ENCODE results near the gene RGL4.

RGL4 gene

GRCh38 chr22:23681026-23681809 lies 9.6 kb upstream of the RGL4 start:
- FAIRE-seq: no peak

DNA sequence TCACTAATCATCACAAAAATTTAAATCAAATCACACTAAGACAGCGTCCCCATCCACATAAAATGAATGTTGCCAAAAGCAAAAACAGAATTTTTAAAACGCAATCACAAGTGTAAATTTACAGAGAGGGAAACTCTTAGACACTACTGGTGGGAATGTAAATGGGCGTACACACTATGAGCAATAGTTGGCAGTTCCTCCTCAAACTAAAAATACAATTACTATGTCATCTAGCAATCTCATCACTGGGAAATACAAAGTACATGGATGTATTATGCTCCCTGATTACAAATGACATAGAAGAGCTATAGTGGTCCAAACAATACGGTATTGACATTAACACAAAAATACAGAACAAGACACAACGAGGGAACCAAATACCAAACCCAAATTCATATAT lies 8.7 kb upstream of the RGL4 start:
- no peak for FAIRE-seq

DNA sequence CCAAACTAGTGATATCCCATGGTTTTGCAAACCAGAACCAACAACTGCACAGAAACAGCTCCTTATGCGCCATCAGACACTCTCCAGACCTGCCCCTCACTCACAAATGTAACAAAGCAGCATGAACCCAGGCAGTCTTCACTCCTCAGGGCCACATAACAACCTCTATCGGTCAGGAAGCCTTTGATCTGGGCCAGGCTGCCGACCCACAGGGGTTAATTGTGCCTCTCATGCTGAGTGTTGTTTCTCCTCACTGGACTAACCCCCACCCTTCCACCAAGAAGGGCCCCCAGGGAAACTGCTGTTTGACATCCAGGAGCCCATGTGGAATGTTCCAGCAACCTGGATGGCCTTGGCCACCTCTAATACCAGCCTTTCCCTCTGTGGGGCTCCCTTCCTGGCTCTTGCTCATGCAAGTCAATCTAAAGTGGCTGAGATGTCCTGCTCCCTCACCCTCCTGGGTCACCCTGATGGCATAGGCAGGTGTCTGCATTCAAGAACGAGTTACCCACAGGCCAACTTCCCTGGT lies 7.9 kb upstream of the RGL4 start:
- FAIRE-seq: no peak

GRCh38 chr22:23683545-23683944 lies 7.3 kb upstream of the RGL4 start:
- FAIRE-seq: no peak

GRCh38 chr22:23684026-23684425 lies 6.8 kb upstream of the RGL4 start:
- FAIRE-seq: no peak

GRCh38 chr22:23684561-23685031 lies 6.2 kb upstream of the RGL4 start:
- FAIRE-seq: no peak

DNA sequence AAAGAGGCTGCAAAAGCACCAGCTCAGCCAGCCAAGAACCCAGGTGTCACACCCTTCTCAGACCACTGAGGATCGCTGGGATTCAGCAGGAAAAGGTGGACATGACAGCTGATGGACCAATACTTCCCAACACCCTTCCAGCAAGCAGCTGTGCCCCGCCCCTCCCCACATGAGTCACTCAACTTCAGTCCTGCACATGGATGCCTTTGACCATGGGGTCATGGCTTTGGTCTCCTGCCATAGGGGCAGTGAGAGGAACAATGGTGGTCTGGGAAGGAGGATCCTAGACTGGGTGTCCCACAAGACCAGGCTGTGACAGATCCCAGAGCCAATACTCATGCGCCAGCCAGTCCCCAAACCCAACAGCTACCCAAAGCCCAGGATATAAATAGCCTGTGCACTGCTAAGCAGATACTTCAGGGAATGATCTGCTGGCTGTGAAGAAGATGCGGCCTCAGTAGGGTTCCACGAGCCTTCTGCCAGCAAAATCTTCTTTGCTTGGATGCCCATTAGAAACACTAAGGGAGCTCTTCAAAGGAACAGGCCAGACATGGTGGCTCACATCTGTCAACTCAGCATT lies 5.5 kb upstream of the RGL4 start:
- FAIRE-seq: no peak

GRCh38 chr22:23686416-23687024 lies 4.3 kb upstream of the RGL4 start:
- FAIRE-seq: no peak

GRCh38 chr22:23688121-23688520 lies 2.7 kb upstream of the RGL4 start:
- FAIRE-seq: no peak

DNA sequence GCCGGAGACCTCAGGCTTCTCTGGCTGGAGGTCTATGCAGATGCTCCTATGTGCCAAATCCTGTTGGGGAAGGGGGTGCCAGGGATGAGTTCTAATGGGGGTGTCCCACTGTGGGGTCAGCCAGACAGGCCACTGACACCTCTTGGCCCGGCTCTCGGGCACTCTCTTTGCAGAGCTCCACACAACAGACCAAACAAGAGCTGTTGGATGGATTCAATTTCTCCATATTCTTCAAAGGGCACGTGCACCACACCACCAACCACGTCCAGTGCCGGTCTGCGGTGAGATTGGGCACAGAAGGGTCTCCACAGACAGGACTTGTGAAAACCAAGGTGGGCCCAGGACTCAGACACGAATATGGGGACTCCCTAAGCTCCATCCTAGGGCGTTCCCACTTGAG lies 2.2 kb upstream of the RGL4 start:
- no peak for FAIRE-seq

DNA sequence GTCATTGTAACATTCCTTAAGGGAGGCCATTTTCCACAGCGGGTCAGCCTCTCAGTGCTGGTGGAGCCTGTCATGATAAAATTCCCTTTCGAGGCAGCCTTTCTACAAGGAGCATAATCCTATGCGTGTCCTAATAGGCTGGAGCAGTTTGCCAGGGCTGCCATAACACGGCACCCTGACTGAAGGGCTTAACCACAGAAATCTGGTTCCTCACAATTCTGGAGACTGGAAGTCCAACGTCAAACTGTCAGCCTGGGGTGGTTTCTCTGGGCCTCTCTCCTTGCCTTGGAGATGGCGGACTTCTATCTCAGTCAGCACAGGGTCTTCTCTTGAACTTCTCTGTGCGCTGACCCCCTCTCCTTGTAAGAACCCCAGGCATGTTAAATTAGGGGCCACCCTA lies 1.4 kb upstream of the RGL4 start:
- no peak for FAIRE-seq

GRCh38 chr22:23691748-23692423 lies 1.1 kb downstream of the RGL4 start:
- FAIRE-seq: no peak

- no peak for FAIRE-seq
Measured at GRCh38 chr22:23692598-23693291, 1.9 kb downstream of the RGL4 start.

DNA sequence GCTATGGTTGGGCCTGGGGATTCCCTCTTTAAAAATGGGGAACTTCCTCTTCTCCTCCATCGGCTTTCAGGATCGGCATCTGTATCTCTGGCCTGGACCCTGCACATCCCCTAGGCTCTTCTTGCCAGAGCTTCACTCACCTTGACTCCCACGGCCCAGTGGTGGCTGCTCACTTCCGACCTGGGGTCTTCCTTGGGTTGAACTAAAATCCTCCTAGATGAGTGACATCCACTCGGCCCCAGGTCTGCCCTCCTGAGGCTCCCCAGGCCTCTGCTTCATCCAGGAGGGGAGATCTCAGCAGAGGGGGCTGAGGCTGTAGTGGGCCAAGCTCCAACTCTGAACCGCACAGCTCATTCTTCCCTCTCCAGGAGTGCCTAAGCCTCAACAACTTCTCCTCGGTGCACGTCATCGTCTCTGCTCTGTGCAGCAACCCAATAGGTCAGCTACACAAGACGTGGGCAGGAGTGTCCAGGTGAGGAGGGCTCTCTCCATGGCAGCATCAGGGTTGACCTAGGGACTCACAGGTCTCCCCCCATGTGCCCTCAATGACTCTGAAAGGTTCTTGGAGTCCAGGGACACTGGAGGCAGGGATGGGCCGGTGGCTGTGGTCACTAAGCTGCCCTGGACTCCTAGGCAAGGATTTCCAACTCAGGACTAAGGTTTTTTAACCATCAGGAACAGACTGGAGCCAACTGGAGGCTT lies 3.3 kb downstream of the RGL4 start:
- no peak for FAIRE-seq

DNA sequence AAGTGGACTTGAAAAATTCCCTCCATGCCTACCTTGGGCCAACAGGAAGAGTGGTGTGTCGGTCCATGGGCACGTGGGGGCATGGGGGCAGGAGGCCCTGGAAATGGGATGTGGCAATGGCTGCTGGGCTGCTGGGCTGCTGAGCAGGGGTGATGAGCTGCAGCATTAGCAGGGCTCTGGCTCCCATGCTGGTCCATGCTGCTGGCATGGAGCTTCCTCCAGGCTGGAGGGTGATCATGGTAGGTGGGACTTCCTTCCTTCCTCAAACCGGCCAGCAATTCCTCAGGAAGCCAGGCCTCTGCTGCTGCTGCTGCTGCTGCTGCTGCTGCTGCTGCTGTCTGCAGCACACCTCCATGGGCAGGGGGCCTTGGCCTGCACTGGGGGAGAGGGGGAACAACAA lies 4.3 kb downstream of the RGL4 start:
- no peak for FAIRE-seq

DNA sequence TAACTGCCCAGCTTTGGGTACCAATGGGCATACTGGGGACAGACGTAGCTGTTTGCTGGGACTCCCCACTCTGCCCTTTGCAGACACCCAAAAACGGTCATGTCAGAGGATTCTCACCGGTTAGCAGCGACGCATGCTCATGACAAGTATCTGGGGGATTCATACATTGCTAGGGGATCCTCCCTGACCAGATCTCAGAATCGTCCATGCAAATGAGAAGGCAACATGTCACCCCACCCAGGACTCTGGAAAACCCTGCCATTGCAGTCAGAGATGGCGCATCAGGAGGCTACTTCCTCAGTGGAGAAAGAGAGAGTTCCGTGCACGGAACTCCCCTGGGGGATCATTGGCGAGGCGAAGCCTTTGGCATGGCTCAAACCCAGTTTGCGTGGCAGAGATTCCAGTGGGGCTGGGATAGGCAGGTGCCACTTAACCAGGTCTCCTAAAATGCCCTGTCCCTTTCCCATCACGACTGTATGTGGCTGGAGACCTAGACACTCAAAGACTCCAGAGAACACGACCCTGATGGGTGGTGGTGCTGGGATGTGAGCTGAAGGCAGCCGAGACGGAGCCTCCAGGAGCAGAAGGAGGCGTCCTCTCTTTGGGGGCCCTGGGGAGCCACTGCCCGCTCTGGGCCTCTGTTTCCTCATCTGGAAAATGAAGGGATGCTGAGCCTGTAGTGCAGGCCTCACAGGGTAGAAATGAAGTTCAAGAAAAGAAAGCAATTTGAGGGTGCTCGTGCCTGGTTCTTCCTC lies 4.9 kb downstream of the RGL4 start:
- FAIRE-seq: no peak

DNA sequence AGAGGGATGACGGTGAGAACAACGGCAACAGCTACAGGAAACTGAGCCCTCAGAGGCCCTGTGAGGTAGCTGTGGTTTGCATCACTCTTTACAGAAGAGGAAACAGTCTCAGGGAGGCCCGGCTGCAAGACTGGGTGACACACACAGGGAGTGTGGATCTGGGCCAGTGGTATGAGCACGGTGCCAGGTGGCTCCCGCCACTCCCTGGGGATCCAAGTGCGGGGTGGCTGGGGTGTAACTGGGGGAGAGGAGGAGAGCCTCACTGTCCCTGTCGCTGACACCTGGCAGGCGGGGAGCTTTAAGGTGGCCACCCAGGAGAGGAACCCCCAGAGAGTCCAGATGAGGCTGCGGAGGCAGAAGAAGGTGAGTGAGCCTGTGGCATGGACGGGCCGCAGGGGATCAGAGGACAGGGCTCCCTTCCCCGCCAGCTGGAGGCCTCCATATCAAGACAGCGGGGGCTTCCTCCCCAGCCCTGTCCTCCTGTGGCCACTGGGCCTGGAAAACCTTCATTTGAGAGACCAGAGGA lies 5.6 kb downstream of the RGL4 start:
- no peak for FAIRE-seq

GRCh38 chr22:23697031-23697970 lies 6.5 kb downstream of the RGL4 start:
- no peak for FAIRE-seq

DNA sequence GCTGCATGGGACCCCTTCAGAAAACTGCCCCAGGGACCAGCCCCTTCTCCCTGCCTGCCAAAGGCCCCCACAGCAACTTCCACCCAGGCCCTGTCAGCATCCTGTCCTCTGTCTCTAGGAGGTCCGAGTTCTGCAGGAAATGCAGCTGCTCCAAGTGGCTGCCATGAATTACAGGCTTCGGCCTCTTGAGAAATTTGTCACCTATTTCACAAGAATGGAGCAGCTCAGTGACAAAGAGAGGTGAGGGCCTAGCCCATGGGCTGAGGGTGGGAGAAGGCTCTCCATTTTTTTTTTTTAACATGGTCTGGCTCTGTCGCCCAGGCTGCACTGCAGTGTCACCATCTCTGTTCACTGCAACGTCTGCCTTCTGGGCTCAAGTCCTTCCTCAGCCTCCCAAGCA lies 7.3 kb downstream of the RGL4 start:
- FAIRE-seq: no peak

DNA sequence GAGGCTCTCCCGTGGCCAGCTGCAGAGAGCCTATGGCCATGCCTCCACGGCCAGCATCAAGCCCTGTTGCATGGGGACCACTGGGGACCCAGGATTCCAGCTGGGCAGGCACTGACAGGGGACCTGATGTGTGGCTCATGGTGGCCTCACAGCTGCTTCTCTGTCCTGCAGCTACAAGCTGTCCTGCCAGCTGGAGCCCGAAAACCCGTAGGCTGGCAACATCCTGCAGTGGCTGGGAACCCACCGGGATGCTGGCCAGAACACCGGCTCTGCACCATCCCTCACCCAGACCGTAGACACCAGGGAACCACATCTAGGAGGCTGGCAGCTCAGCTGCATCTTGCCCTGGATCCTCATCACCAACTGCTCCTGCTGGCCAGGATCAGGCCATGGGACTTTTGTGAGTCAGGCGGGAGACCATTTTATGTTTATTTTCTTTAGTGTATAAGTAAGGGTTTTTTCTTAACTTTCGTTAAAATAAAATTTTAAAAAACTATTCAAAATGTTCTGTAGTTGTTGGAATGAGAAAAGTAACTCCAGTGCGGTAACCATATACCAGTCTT lies 7.9 kb downstream of the RGL4 start:
- FAIRE-seq: no peak
